Prostate gland (tissue), 2 donors: ENCODE results near the gene SCGB1C2.

ENCODE experiments used
- CTCF ChIP-seq, 4 experiments: fragments of 200-600 bp in 2 of 4; fragments of 450-650 bp in 2 of 4; sonication (generic) in 2 of 4; IDR thresholded peaks; 1 replicate in 3 of 4; 2 replicates in 1 of 4; pipeline ENCODE4 v1.5.1; 2016 to 2019; ENCODE audit warnings: antibody characterized with exemption in 4 of 4, mild to moderate bottlenecking in 2 of 4, moderate library complexity in 2 of 4
- POLR2AphosphoS5 ChIP-seq: sonication (generic); formaldehyde crosslinking; IDR thresholded peaks from one replicate; pipeline ENCODE4 v1.6.1; 2017; ENCODE audit warnings: antibody characterized with exemption

- TF ChIP-seq CTCF (IDR thresholded peaks at IDR 0.05): no peak
- TF ChIP-seq POLR2AphosphoS5: no peak
Observed at GRCh38 chr17:151004-151403, 13.6 kb downstream of the SCGB1C2 start.
